B cell (primary cell): ENCODE results near the gene GDF11. TPM values are rescaled to one million over a fixed set of nuclear protein-coding genes. Genes with fewer than 3 reads are reported as not detected.

ENCODE experiments used
- ATAC-seq: fragments of 200-7000 bp; cut with Tn5 transposase; one replicate; pipeline ENCODE4 v1.10.0; 2021; ENCODE audit warnings: low read depth, mild to moderate bottlenecking, moderate number of reproducible peaks, moderate library complexity
- CTCF ChIA-PET: fragments of 350-600 bp; sonication (Branson Sonifier 250); formaldehyde crosslinking; loops from one replicate; lab custom pipeline; 2021; ENCODE audit warnings: antibody characterized with exemption, inconsistent platforms; lab: Charles Lee
- POLR2A ChIA-PET: fragments of 350-600 bp; sonication (Branson Sonifier 250); formaldehyde crosslinking; loops from one replicate; lab custom pipeline; 2021; ENCODE audit warnings: antibody characterized with exemption; lab: Charles Lee
- DNase-seq: peaks from one replicate; pipeline ENCODE4 v3.0.0; 2013
- H2AFZ ChIP-seq: 2 replicates; pipeline ENCODE4 v1.6.1; 2012; ENCODE audit warnings: mild to moderate bottlenecking, low read depth, low read length; ENCODE audit not compliant: insufficient read depth, poor library complexity, severe bottlenecking
- H3K27ac ChIP-seq, 2 donors: 1 replicate in 1 of 2; 2 replicates in 1 of 2; pipeline ENCODE4 v1.5.1; 2012 to 2013; ENCODE audit warnings: low read length in 2 of 2, mild to moderate bottlenecking in 2 of 2, moderate library complexity in 1 of 2
- H3K27me3 ChIP-seq, 4 experiments: fragments of 200-600 bp in 1 of 4; sonication (generic) in 1 of 4; replicated peaks in 1 of 4; 1 replicate in 2 of 4; 2 replicates in 2 of 4; pipeline versions ENCODE4 v1.6.1 to v1.7.0; 2013 to 2016; ENCODE audit warnings: low read length in 3 of 4, mild to moderate bottlenecking in 2 of 4, mixed read lengths in 1 of 4, moderate library complexity in 1 of 4; ENCODE audit not compliant: insufficient read depth in 4 of 4, control insufficient read depth in 3 of 4; ENCODE audit errors: control extremely low read depth in 1 of 4
- H3K36me3 ChIP-seq, 2 experiments: replicated peaks in 1 of 2; 1 replicate in 1 of 2; 2 replicates in 1 of 2; pipeline versions ENCODE4 v1.6.1 to v1.7.1; 2013; ENCODE audit warnings: low read length in 1 of 2; ENCODE audit not compliant: insufficient read depth in 2 of 2, control insufficient read depth in 1 of 2; ENCODE audit errors: control extremely low read depth in 1 of 2, extremely low read depth in 1 of 2
- H3K4me1 ChIP-seq, 2 donors: fragments of 200-600 bp in 1 of 2; sonication (generic) in 1 of 2; 1 replicate in 1 of 2; 2 replicates in 1 of 2; pipeline versions ENCODE4 v1.5.1 to v1.6.1; 2013 to 2017; ENCODE audit warnings: low read length in 2 of 2; ENCODE audit not compliant: control insufficient read depth in 2 of 2, insufficient read depth in 2 of 2
- H3K4me2 ChIP-seq: replicated peaks from 2 replicates; pipeline ENCODE3; 2012; ENCODE audit warnings: mild to moderate bottlenecking, low read depth, low read length; ENCODE audit not compliant: poor library complexity, severe bottlenecking
- H3K4me3 ChIP-seq, 5 experiments: fragments of 200-600 bp in 1 of 5; sonication (generic) in 1 of 5; 1 replicate in 3 of 5; 2 replicates in 2 of 5; pipeline versions ENCODE4 v1.5.1 to v1.7.0; 2011 to 2016; ENCODE audit warnings: low read length in 4 of 5, mild to moderate bottlenecking in 4 of 5, low read depth in 2 of 5, control low read depth in 1 of 5, moderate library complexity in 1 of 5; ENCODE audit not compliant: insufficient read depth in 1 of 5; ENCODE audit errors: control extremely low read depth in 1 of 5, extremely low read depth in 1 of 5
- H3K79me2 ChIP-seq: fragments of 200-600 bp; sonication (generic); one replicate; pipeline ENCODE4 v1.6.0; 2016; ENCODE audit warnings: low read length; ENCODE audit not compliant: control insufficient read depth, insufficient read depth
- H3K9ac ChIP-seq: fragments of 200-600 bp; sonication (generic); 2 replicates; pipeline ENCODE4 v1.6.1; 2017; ENCODE audit warnings: mild to moderate bottlenecking, low read length, moderate library complexity
- H3K9me3 ChIP-seq, 3 donors: one replicate each; pipeline versions ENCODE4 v1.6.1 to v1.7.1; 2013; ENCODE audit warnings: low read length in 2 of 3; ENCODE audit not compliant: control insufficient read depth in 2 of 3, insufficient read depth in 1 of 3; ENCODE audit errors: control extremely low read depth in 1 of 3
- H4K20me1 ChIP-seq: 2 replicates; pipeline ENCODE4 v1.6.0; 2012; ENCODE audit warnings: mild to moderate bottlenecking, low read length; ENCODE audit not compliant: insufficient read depth, control insufficient read depth, poor library complexity, severe bottlenecking
- H3K27ac Mint-ChIP-seq: one replicate; pipeline ENCODE4 v1.8.0; 2021; ENCODE audit warnings: mixed read lengths
- H3K27me3 Mint-ChIP-seq: one replicate; pipeline ENCODE4 v1.8.0; 2021; ENCODE audit warnings: mixed read lengths
- H3K4me1 Mint-ChIP-seq: one replicate; pipeline ENCODE4 v1.8.0; 2021; ENCODE audit warnings: mixed read lengths
- H3K4me3 Mint-ChIP-seq: one replicate; pipeline ENCODE4 v1.8.0; 2021; ENCODE audit warnings: mixed read lengths
- H3K9me3 Mint-ChIP-seq: one replicate; pipeline ENCODE4 v1.8.0; 2022; ENCODE audit warnings: mixed read lengths; ENCODE audit not compliant: insufficient read depth
- EZH2 ChIP-seq: IDR thresholded peaks from 2 replicates; pipeline ENCODE4 v1.6.1; 2012; ENCODE audit warnings: borderline replicate concordance, low read depth, mild to moderate bottlenecking, moderate library complexity, low read length; ENCODE audit not compliant: insufficient read depth, poor library complexity, severe bottlenecking
- WGBS: methylation state at CpG from one replicate; pipeline ENCODE4 v1.1.5; 2013; ENCODE audit warnings: missing lambda C conversion rate; ENCODE audit not compliant: insufficient coverage; 5-methylcytosine and 5-hydroxymethylcytosine counted together
- intact Hi-C: fragments of 100-400 bp; cut with micrococcal nuclease; formaldehyde crosslinking; loops from one replicate; pipeline ENCODE4 v1.10.0; 2022
- polyA plus RNA-seq: library from polyadenylated mRNA; depleted of rRNA; stranded (reverse); fragments of >200 nt; gene quantifications from 2 replicates; pipeline ENCODE4 v1.2.3, GENCODE V29; 2012
- total RNA-seq, 2 donors: library from RNA; stranded (reverse); fragments of 120-200 nt in 1 of 2; gene quantifications; 1 replicate in 1 of 2; 2 replicates in 1 of 2; pipeline versions ENCODE4 v1.2.3 to v1.2.4, GENCODE V29; 2013 to 2022
- TF ChIP-seq, protein P1 (sequence below): fragments of 200-600 bp; IDR thresholded peaks from one replicate; pipeline ENCODE4 v1.8.0; 2022; ENCODE audit warnings: antibody characterized with exemption, mild to moderate bottlenecking

Gene GDF11
- total and polyA plus RNA-seq, 2 donors (not counting 1 experiment from before 2014, with no cell fraction given) = 4.4 to 11.3 TPM

DNA sequence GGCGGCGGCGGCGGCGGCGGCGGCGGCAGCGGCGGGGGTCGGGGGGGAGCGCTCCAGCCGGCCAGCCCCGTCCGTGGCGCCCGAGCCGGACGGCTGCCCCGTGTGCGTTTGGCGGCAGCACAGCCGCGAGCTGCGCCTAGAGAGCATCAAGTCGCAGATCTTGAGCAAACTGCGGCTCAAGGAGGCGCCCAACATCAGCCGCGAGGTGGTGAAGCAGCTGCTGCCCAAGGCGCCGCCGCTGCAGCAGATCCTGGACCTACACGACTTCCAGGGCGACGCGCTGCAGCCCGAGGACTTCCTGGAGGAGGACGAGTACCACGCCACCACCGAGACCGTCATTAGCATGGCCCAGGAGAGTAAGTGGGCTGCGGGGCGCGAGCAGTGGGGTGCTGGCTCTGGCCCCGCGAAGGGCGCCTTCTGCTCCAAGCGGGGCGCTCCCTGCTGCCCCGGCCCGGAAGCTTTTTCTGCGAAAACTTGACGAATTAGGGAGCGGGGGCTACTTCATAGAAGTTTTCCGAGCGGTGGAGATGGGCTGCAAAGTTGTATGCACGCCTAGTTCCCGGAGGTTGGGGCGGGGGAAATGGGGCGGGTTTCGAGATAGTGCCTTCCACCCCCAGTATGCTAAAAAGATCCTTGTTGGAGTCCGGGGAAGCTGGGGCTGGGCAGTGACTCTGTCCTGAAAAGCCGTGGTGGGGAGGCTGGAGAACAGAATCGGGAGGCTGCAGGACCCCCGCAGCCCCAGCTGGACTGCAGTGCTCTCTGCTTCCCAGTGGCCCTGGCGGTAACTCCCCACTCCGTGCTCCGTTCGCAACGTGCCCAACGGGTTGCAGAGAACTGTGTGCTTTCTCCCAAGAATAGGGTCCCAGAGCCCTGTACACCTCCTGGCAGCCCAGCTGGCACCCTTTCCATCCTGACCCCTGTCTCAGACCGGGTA lies 751 bp downstream of the GDF11 start:
- ChIA-PET POLR2A (interaction anchor here (0.6 to 1.3 kb wide), 4 partner anchors 51 to 442 kb away, joined by 3 read pairs; partner anchors contain the start of gene ZC3H10), CTCF (interaction anchor here (0.7 to 4.3 kb wide), 7 partner anchors 9 to 336 kb away, joined by 3 to 12 read pairs (median 4); partner anchors contain the start of gene BLOC1S1)
- no peaks in the 10 kb centered on the region for H3K9me3 ChIP-seq
- no peaks in the 10 kb centered on the region for H3K27me3 ChIP-seq
- no peak overlapping the region for H3K27ac ChIP-seq
- H3K4me1 ChIP-seq = peaks cover 20 to 32% of the 10 kb centered on the region in 2 donors
- Mint-ChIP-seq H3K4me3 (peak overlapping the region; percentile 97), H3K4me1 (peaks cover 37% of the 10 kb centered on the region), H3K27ac (peak overlapping the region; percentile 87), H3K9me3 (no peaks in the 10 kb centered on the region), H3K27me3 (no peaks in the 10 kb centered on the region)
- H3K9ac ChIP-seq = peak overlapping the region; percentile 77
- 1% methylated on average over 73 of the region's 73 CpGs for WGBS
- H3K4me3 ChIP-seq = peak overlapping the region; percentile 58 to 77 (median 69)
- no peaks in the 10 kb centered on the region for H4K20me1 ChIP-seq
- H3K4me2 ChIP-seq = peak overlapping the region; percentile 97
- intact Hi-C loops = loop anchor here (5.0 kb wide), 1 partner anchor 724 kb away; the partner anchor contains the start of gene SPRYD4
- peak overlapping the region; percentile 79 for H2AFZ ChIP-seq
- H3K79me2 ChIP-seq = peaks cover 6% of the 10 kb centered on the region
- ATAC-seq = peak; percentile 44
- H3K36me3 ChIP-seq = no peaks in the 10 kb centered on the region
- TF ChIP-seq EZH2 = no peak
- TF ChIP-seq, protein P1, sequence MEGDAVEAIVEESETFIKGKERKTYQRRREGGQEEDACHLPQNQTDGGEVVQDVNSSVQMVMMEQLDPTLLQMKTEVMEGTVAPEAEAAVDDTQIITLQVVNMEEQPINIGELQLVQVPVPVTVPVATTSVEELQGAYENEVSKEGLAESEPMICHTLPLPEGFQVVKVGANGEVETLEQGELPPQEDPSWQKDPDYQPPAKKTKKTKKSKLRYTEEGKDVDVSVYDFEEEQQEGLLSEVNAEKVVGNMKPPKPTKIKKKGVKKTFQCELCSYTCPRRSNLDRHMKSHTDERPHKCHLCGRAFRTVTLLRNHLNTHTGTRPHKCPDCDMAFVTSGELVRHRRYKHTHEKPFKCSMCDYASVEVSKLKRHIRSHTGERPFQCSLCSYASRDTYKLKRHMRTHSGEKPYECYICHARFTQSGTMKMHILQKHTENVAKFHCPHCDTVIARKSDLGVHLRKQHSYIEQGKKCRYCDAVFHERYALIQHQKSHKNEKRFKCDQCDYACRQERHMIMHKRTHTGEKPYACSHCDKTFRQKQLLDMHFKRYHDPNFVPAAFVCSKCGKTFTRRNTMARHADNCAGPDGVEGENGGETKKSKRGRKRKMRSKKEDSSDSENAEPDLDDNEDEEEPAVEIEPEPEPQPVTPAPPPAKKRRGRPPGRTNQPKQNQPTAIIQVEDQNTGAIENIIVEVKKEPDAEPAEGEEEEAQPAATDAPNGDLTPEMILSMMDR = no peak
- DNase-seq = peak; percentile 71
